ENCODE data around the gene ARHGEF12.

DNA sequence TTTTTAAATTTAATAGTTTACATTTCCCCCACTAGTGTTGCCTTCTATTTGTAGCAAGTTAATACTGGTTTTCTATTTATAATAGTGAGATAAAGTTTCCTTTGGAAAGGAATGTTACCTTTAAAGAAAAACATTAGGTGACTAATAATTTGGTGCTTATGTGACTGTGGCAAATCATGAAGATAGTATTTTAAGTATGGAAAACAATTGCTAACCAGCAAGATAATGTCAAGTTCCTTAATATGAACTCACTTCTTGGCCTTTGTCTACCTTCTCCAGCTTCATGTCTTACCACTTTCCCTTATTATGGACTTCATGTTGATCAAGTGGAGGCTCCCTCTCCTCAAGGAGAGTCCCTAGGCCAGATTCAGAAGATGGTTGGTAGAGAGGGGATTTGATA, 27.2 kb downstream of the ARHGEF12 start:
- TF ChIP-seq EP300 (IDR thresholded peaks at IDR 0.05), result no peak
- no peak for TF ChIP-seq CTCF (IDR thresholded peaks at IDR 0.05)
